IPS-15b (cell line): ENCODE data around the gene MVB12B.

ENCODE experiments used
- H3K27me3 ChIP-seq: one replicate; pipeline ENCODE4 v1.6.1; 2013; ENCODE audit warnings: low read length; ENCODE audit not compliant: control insufficient read depth, insufficient read depth
- H3K36me3 ChIP-seq: one replicate; pipeline ENCODE4 v1.6.1; 2013; ENCODE audit warnings: low read length; ENCODE audit not compliant: control insufficient read depth, insufficient read depth
- H3K4me1 ChIP-seq: one replicate; pipeline ENCODE4 v1.6.1; 2013; ENCODE audit warnings: mild to moderate bottlenecking, low read length; ENCODE audit not compliant: control insufficient read depth, insufficient read depth
- H3K4me3 ChIP-seq: one replicate; pipeline ENCODE4 v1.5.1; 2013; ENCODE audit warnings: low read depth, low read length
- H3K9ac ChIP-seq: one replicate; pipeline ENCODE4 v1.6.1; 2013; ENCODE audit warnings: low read depth, mild to moderate bottlenecking, low read length
- H3K9me3 ChIP-seq: one replicate; pipeline ENCODE4 v1.6.1; 2013; ENCODE audit warnings: mild to moderate bottlenecking, low read length; ENCODE audit not compliant: control insufficient read depth, insufficient read depth

The MVB12B gene

GRCh38 chr9:126384926-126385325 lies 58.3 kb downstream of the MVB12B start:
- Histone ChIP-seq H3K4me3 (no peak overlapping the region), H3K9ac (no peak overlapping the region), H3K9me3 (no peaks in the 10 kb centered on the region), H3K27me3 (no peaks in the 10 kb centered on the region), H3K4me1 (peaks cover 2% of the 10 kb centered on the region), H3K36me3 (no peaks in the 10 kb centered on the region)

DNA sequence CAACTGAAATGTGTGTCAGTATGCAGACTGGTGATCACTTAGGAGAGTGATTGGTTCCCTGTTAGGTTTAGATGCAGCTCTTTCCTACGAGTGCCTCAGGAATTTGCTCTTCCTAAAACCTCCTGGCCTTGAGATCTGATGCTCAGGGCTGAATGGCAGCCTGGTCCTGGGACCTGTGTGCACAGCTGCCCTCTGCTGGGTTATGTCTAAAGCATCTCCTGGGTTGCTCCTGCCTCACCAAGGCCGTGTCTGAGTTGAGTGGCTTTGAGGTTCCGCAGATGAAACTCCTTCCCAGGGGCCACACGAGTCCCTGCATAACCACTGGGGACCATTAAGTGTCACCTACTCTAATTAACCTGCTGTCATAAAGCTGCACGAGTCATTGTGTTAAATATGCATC lies 59.5 kb downstream of the MVB12B start:
- H3K36me3 ChIP-seq, result no peaks in the 10 kb centered on the region
- H3K9me3 ChIP-seq, result no peaks in the 10 kb centered on the region
- H3K9ac ChIP-seq, result no peak overlapping the region
- no peak overlapping the region for H3K4me3 ChIP-seq
- H3K27me3 ChIP-seq, result no peaks in the 10 kb centered on the region
- no peaks in the 10 kb centered on the region for H3K4me1 ChIP-seq

- H3K4me3 ChIP-seq, result no peak overlapping the region
Observed at GRCh38 chr9:126386776-126387175, 60.1 kb downstream of the MVB12B start.

GRCh38 chr9:126388964-126389708 lies 62.5 kb downstream of the MVB12B start:
- Histone ChIP-seq H3K9ac (no peak overlapping the region), H3K9me3 (no peaks in the 10 kb centered on the region), H3K4me3 (no peak overlapping the region), H3K4me1 (no peaks in the 10 kb centered on the region), H3K36me3 (no peaks in the 10 kb centered on the region), H3K27me3 (no peaks in the 10 kb centered on the region)

More at GRCh38 chr9:126386776-126387175, 60.1 kb downstream of the MVB12B start:
- no peaks in the 10 kb centered on the region for H3K9me3 ChIP-seq
- no peaks in the 10 kb centered on the region for H3K4me1 ChIP-seq
- H3K9ac ChIP-seq, result no peak overlapping the region
- H3K36me3 ChIP-seq, result no peaks in the 10 kb centered on the region
- H3K27me3 ChIP-seq, result no peaks in the 10 kb centered on the region

DNA sequence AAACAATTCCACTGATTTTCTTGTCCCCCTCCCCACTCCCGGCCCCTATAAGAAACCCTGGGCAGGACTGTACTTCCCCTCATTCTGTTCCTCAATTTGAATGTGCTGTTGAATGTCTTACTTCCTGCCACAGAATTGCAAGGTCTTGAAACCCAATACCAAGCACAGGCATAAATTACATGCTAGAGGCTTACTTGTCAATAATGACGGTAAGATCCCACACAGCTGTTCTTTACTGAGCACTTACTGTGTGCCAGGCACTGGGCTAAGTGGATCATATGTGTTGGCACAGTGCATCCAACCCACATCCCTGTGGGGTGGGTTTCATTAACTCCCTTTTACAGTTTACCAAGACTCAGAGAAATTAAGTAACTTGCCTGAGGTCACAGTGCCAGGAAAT lies 63.4 kb downstream of the MVB12B start:
- Histone ChIP-seq H3K27me3 (no peaks in the 10 kb centered on the region), H3K4me1 (no peaks in the 10 kb centered on the region), H3K9me3 (no peaks in the 10 kb centered on the region), H3K36me3 (no peaks in the 10 kb centered on the region), H3K9ac (no peak overlapping the region), H3K4me3 (no peak overlapping the region)

- Histone ChIP-seq H3K9me3 (no peaks in the 10 kb centered on the region), H3K4me3 (no peak overlapping the region), H3K27me3 (no peaks in the 10 kb centered on the region), H3K4me1 (no peaks in the 10 kb centered on the region), H3K9ac (no peak overlapping the region), H3K36me3 (peaks cover 3% of the 10 kb centered on the region)
Observed at GRCh38 chr9:126390923-126391322, 64.3 kb downstream of the MVB12B start.

DNA sequence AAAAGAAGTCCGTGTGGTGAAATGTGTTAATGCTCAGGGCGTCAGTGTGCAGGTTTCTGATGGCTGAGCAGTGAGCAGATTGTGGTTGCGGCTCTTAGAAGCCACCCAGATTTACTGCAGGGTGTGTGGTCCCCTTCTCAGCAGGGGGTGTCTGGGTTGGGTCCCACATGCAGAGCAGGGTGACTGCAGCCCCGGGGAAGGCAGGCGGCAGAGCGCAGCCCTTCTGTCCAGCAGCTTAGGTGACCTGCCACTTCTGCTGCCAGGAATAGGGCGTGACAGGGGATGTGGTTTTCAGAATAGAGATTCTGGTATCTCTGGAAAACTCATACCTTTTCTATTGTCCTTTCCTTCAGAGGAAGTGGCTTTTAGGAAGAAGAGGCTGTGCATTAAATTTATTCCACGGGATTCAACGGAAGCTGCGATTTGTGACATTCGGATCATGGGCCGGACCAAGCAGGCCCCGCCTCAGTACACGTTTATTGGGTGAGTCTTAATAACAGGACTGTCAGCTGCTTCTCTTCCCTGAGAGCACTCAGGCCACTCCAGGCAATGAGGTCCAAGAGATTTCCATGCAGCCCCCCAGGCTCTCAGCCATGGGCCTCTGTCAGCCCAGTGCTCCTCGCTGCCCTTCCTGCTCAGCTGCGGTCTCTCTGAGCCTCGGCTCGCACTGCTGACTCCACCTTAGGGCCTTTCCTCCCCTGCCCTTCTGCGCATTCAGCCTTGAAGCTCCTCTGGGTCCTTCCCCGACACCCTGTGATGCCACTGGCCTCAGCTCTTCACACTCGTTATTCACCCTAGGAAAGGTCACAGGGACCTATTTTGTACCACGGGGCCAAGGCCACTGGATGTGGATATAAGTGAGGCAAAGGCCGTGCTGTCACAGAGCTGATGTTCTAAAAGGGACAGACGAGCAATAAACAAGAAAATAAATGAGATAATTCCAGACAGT lies 65.4 kb downstream of the MVB12B start:
- H3K9me3 ChIP-seq, result no peaks in the 10 kb centered on the region
- no peaks in the 10 kb centered on the region for H3K4me1 ChIP-seq
- H3K27me3 ChIP-seq, result no peaks in the 10 kb centered on the region
- no peak overlapping the region for H3K9ac ChIP-seq
- H3K36me3 ChIP-seq, result peaks cover 3% of the 10 kb centered on the region
- no peak overlapping the region for H3K4me3 ChIP-seq

DNA sequence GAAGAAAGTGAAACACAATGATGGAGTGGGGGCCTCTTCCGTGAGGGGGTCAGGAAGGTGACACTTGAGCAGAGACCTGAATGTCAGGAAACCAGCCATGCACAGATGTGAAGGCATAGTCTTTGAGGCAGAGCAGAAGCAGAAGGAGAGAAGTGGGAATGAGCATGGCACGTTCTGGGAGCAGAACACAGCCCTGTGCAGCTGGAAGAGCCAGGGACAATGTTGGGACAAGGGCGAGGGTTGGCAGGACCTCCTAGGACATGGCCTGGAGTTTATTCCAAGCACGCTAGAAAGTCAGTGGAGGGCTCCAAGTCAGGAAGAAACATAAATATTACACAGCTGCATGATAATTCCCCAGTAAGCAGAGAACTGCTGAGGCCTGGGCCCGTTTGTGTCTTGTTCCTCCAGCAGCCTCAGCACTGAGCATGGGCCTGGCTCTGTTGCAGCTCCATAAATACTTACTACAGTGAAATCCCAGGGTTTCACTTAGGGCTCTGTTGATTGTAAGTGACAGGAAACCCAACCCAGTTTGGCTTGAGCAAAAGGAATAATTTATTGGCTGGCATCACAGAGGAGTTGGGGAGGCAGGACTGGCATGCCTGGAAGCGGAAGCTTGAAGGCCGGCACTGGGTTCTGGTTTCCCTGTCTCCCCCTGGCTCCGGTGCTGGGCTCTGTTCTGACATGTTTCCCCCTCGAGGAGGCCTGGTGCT lies 66.2 kb downstream of the MVB12B start:
- Histone ChIP-seq H3K9me3 (no peaks in the 10 kb centered on the region), H3K36me3 (peaks cover 3% of the 10 kb centered on the region), H3K27me3 (no peaks in the 10 kb centered on the region), H3K4me1 (no peaks in the 10 kb centered on the region), H3K9ac (no peak overlapping the region), H3K4me3 (no peak overlapping the region)

DNA sequence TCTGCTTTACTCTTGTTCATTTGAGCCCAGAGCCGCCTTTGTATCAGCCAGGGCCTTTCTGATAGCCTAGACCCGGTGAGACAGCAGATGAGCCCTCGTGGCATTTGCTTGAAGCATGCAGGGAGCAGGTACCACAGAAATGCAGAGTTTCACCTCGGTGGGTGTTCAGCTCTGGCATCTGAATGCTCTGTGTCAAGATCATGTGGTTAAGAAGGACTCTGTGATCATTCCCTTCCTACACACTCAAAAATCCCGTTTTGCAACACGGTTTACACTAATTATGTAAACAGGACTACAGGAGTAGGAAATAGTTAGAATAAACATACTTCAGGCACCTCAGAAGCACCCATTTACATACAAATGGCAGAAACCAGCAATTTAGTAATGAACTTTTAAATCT lies 67.2 kb downstream of the MVB12B start:
- Histone ChIP-seq H3K4me1 (no peaks in the 10 kb centered on the region), H3K4me3 (no peak overlapping the region), H3K27me3 (no peaks in the 10 kb centered on the region), H3K36me3 (peaks cover 3% of the 10 kb centered on the region), H3K9ac (no peak overlapping the region), H3K9me3 (no peaks in the 10 kb centered on the region)

DNA sequence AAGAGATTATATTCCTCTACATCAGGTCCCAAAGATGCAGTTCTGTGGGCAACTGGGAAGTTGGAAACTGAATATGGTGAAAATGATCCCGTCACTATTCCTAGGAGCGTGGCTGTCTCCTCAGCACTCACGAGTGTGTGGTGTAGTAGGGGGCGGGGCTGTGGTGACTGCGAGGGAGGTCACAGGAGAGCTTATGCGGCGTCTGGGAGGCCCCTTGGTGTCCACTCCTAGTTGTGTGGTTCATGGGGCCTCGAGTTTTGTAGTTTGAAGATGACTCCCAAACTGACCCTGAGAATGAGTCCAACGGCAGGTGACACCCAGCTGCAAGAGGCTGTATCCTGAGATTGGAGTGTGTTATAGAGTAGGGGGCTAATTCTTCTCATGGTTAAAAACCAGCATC lies 68.2 kb downstream of the MVB12B start:
- H3K27me3 ChIP-seq, result no peaks in the 10 kb centered on the region
- H3K9me3 ChIP-seq, result no peaks in the 10 kb centered on the region
- no peak overlapping the region for H3K9ac ChIP-seq
- no peak overlapping the region for H3K4me3 ChIP-seq
- H3K36me3 ChIP-seq, result peaks cover 6% of the 10 kb centered on the region
- no peaks in the 10 kb centered on the region for H3K4me1 ChIP-seq

DNA sequence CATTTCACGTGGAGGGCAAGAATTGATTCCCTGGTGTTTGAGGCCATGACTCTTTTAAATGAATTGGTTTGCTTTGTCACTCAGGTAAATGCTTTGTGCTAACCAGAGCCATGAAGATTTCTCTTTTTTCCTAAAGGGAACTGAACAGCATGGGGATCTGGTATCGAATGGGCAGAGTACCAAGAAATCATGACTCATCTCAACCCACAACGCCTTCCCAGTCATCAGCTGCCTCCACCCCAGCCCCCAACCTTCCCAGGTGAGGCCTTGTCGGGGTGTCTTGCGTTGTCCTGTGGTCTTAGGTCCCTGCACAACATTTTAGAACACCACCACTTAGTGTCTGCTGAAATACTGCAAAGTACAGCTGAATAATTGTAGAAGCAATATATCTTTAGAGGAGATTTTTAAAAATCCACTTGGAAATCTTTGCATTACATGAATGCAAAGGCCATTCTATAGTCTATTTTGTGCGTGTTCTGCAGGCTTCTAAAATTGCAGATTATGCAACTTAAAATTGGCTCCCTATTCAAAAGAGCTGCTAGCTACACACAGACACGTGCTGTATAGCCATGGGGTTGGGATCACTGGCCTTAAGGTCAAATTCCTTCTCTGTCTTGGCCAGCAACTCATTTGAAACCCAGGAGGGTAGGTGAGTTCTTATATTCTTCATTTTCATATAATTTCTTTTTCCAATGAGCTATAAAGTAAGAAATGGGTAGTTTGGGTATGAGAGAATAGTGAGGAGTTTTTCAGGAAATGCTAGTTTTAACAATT lies 69.0 kb downstream of the MVB12B start:
- Histone ChIP-seq H3K27me3 (no peaks in the 10 kb centered on the region), H3K4me3 (no peak overlapping the region), H3K9me3 (no peaks in the 10 kb centered on the region), H3K4me1 (no peaks in the 10 kb centered on the region), H3K9ac (no peak overlapping the region), H3K36me3 (peaks cover 6% of the 10 kb centered on the region)
